ENCODE results near the gene MPLKIP.
"Not testable (repeated sequence)": the region's sequence is repeated elsewhere in the genome, so short reads cannot be mapped to it uniquely, and the experiment has no call there.

Gene MPLKIP

GRCh38 chr7:40165216-40165615 lies 30.8 kb upstream of the MPLKIP start:
- DNase-seq (ENCODE audit: extremely low read depth, low read depth) = no peak
- TF ChIP-seq CTCF (IDR thresholded peaks at IDR 0.05; ENCODE audit: low read depth, low read length) = no peak

GRCh38 chr7:40162516-40162915 lies 28.1 kb upstream of the MPLKIP start:
- no peak for TF ChIP-seq CTCF (IDR thresholded peaks at IDR 0.05; ENCODE audit: low read depth, low read length)
- DNase-seq (ENCODE audit: extremely low read depth, low read depth) = no peak

- TF ChIP-seq CTCF (IDR thresholded peaks at IDR 0.05; ENCODE audit: low read depth, low read length) = no peak
- no peak for DNase-seq (ENCODE audit: extremely low read depth, low read depth)
Observed at GRCh38 chr7:40156988-40157387, 22.6 kb upstream of the MPLKIP start.

GRCh38 chr7:40151504-40151903 lies 17.1 kb upstream of the MPLKIP start:
- no peak for DNase-seq (ENCODE audit: extremely low read depth, low read depth)
- no peak for TF ChIP-seq CTCF (IDR thresholded peaks at IDR 0.05; ENCODE audit: low read depth, low read length)

GRCh38 chr7:40148671-40149070 lies 14.2 kb upstream of the MPLKIP start:
- TF ChIP-seq CTCF (IDR thresholded peaks at IDR 0.05; ENCODE audit: low read depth, low read length) = no peak
- no peak for DNase-seq (ENCODE audit: extremely low read depth, low read depth)

GRCh38 chr7:40148247-40148580 lies 13.8 kb upstream of the MPLKIP start:
- DNase-seq (ENCODE audit: extremely low read depth, low read depth) = not testable (repeated sequence)

- TF ChIP-seq CTCF (IDR thresholded peaks at IDR 0.05; ENCODE audit: low read depth, low read length) = no peak
- DNase-seq (ENCODE audit: extremely low read depth, low read depth) = no peak
Observed at GRCh38 chr7:40147371-40148246, 13.2 kb upstream of the MPLKIP start.

- not testable (repeated sequence) for DNase-seq (ENCODE audit: extremely low read depth, low read depth)
Observed at GRCh38 chr7:40145596-40146130, 11.2 kb upstream of the MPLKIP start.

GRCh38 chr7:40141916-40142315 lies 7.5 kb upstream of the MPLKIP start:
- not testable (repeated sequence) for DNase-seq (ENCODE audit: extremely low read depth, low read depth)

- not testable (repeated sequence) for DNase-seq (ENCODE audit: extremely low read depth, low read depth)
Observed at GRCh38 chr7:40139891-40140290, 5.5 kb upstream of the MPLKIP start.

All from AG09319 (cell line).